LNCaP clone FGC (cell line): ENCODE data around the gene DCP1B.

Experiments used
- DNase-seq: peaks from one replicate; pipeline ENCODE4 v3.0.0-alpha.2; 2011; ENCODE audit warnings: low read depth
- H3K4me3 ChIP-seq: 2 replicates; pipeline ENCODE4 v1.5.1; 2011; ENCODE audit warnings: mild to moderate bottlenecking, low read depth, low read length, control low read depth
- TF ChIP-seq, protein P1 (sequence below): IDR thresholded peaks from 2 replicates; pipeline ENCODE4 v1.5.1; 2012; ENCODE audit warnings: mild to moderate bottlenecking; ENCODE audit not compliant: control insufficient read depth, insufficient read depth; ENCODE audit errors: extremely low read depth

Gene DCP1B

DNA sequence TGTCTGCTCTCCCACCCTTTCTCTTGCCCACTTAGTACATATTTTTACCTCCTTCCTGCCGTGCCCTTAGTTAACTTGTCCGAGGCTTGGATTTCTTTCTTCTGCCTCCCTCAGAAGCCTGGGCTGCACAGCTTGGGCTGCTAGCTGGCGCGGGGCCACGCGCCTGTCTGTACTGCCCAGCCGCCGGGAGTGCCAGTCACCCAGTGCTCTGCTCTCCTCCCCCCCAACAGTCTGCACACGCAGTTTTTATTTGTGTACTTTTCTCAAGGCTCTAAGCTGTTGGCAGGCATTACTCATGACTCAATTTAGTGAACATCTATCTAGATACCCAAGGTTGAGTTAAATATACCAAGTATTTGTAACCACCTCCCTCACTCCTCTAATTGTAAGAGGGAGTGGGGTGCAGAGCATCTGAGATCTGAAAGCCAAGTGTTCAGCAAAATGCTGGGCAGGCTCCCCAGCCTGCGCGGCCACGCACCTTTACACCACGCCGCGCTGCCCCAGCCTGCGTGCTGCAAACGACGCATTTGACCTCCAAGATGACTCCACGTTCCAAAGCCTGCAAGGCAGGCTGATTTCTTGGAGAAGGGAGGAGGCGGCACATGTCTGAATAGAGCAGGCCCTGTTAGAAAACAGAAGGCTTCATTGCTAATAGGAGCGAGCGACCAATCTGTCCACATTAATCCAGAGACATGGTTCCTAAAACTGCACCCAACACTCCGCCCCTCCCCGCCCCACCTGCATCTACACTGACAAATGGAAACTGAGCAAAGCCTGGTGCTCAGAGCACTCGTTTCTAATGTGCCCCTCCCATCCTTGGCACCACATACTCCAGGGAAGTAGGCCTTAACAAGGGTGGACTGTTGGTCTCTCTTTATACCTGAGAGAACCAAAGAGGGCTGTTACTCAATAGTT is 67.6 kb downstream of the DCP1B start:
- H3K4me3 ChIP-seq, result peak overlapping the region; percentile 59
- peak; percentile 98 for DNase-seq
- TF ChIP-seq, protein P1, sequence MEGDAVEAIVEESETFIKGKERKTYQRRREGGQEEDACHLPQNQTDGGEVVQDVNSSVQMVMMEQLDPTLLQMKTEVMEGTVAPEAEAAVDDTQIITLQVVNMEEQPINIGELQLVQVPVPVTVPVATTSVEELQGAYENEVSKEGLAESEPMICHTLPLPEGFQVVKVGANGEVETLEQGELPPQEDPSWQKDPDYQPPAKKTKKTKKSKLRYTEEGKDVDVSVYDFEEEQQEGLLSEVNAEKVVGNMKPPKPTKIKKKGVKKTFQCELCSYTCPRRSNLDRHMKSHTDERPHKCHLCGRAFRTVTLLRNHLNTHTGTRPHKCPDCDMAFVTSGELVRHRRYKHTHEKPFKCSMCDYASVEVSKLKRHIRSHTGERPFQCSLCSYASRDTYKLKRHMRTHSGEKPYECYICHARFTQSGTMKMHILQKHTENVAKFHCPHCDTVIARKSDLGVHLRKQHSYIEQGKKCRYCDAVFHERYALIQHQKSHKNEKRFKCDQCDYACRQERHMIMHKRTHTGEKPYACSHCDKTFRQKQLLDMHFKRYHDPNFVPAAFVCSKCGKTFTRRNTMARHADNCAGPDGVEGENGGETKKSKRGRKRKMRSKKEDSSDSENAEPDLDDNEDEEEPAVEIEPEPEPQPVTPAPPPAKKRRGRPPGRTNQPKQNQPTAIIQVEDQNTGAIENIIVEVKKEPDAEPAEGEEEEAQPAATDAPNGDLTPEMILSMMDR, result no peak

DNA sequence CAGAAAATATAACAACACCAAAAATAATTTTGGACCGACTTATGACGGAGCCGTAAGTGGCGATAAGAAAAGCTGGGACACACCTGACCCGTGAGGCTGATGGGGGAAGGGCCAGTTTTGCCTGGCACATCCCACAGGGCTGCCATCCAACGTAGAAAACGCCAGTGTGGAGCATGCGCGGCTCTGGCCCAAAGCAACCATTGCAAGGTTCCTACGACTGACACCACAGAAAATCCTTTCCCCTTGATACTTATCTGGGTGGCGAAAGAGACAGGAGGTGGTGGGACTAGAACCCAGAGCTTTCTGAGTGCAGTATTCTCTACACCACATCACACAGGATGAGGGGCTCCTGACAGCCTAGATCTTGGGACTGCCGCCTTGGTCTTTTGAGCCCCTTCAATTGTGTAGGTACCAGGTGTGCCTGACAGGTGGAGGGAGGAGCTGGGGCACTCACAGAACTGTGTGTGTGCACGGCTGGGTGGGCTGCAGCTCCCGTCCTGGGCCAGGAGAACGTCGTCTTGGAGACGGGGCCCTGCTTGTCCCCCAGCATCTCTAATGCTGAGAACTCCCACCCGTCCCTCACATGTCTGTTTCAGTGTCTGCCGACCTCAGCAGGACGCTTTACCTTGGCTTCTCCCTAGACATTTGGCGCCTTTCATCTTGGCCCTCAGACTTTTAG is 68.4 kb downstream of the DCP1B start:
- peak; percentile 82 for DNase-seq
- TF ChIP-seq, protein P1, result no peak
- peak overlapping the region; percentile 59 for H3K4me3 ChIP-seq

DNA sequence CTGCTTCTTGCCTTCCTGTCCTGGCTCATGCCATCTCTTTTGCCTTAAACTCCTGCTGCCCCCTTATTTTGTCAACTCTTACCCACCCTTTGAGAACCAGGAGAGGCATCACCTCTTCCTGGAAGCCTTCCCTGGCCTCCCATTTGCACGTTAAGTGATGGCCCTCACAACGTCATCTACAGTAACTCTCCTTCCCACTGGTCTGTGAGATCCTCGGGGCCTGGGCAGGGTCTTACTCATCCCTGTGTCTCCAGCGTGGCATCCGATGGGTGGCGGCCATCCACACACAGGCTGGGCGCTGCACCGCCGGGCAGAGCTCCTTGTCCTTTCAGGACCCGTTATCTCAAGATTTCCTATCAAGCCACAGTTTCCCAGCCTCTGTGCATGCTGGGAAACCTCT is 69.0 kb downstream of the DCP1B start:
- no peak for DNase-seq
- H3K4me3 ChIP-seq, result peak overlapping the region; percentile 59
- TF ChIP-seq, protein P1, result no peak

DNA sequence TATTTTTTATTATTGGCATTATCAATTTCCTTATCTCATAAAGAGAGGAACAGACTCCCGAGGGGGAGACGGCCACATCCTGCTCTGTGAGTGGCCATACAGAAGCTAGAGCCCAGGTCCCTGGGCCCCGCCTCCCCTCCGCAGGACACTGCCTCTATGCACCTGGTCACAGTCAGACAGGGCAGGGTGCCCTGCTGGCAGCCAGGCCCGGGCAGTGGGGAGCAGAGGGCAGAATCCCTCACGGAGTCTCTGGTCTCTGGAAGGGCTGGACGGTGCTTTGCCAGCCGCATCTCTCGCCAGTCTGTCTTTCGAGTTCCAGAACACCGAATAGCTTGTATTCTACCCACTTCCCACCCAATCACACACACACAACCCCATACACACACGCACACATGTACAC is 69.4 kb downstream of the DCP1B start:
- no peak for DNase-seq
- TF ChIP-seq, protein P1, result no peak
- no peak overlapping the region for H3K4me3 ChIP-seq

DNA sequence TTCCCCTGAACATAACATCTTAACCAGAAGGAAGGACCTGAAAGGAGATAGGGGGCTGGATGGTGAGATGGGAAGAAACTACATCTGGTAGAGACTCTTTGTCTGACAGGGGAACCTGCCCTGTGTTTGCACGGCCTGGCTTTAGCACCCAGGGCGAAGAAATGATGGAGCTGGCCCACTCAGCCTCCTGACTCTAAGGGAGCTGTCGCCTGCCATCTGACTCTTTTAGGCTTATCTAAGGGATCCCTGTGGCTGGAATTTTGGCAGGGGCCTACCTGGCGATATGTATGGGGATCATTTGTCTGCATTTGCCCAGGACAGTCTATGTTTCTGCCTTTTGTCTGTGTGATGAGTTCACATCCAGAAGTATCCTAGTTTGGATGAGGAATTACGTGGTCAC is 70.2 kb downstream of the DCP1B start:
- H3K4me3 ChIP-seq, result no peak overlapping the region
- TF ChIP-seq, protein P1, result no peak
- DNase-seq, result no peak

DNA sequence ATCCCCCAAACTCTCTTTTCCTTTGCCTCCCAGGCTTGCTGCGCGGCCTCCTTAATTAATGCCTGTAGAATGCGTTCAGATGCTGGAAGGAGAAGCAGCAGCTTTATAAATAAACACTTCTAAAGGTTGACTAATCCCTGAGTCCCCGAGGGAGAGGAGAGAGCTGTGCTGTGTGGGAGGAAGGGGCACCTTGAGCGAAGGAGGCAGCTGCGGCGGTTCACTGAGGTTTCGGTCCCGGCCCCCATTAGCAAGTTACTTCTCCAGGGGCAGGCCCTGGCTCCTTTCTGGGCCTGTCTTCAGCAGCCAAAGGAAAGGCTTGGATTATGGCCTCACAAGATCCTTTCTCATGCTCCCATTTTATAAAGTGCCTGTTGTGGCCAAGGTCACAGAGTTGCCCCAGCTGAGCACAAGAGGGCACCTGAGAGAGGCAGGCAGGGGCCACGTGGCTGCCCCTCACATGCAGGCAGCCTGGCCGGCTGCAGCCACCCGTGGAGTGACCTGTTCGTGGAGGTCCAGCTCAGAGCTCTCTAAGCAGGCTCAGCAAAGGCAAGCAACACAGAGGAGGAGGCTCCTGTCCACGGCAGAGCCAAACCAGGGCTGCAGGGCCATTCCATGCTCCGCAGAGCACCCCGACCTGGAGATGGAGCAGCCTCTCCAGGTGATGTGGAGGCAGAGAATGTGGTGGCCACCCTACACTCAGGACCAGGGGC is 70.8 kb downstream of the DCP1B start:
- DNase-seq, result no peak
- no peak overlapping the region for H3K4me3 ChIP-seq
- TF ChIP-seq, protein P1, result no peak
